OCI-LY1 (cell line): ENCODE data around the gene ERG28.

Experiments
- H2AFZ ChIP-seq: fragments of 200-600 bp; sonication (generic), shearing (Covaris generic); 2 replicates; pipeline ENCODE4 v1.6.0; 2014; ENCODE audit warnings: antibody characterized with exemption, mild to moderate bottlenecking, low read length
- H3F3A ChIP-seq: fragments of 200-600 bp; sonication (generic), shearing (Covaris generic); 2 replicates; pipeline ENCODE4 v1.6.0; 2014; ENCODE audit warnings: mild to moderate bottlenecking, antibody characterized with exemption, low read length, moderate library complexity; ENCODE audit not compliant: insufficient read depth
- H3K27ac ChIP-seq: fragments of 200-600 bp; sonication (generic); 2 replicates; pipeline ENCODE4 v1.5.1; 2014; ENCODE audit warnings: low read length, mixed run types, mild to moderate bottlenecking, low read depth; ENCODE audit not compliant: poor library complexity, severe bottlenecking
- H3K27me3 ChIP-seq: fragments of 200-600 bp; sonication (generic); 2 replicates; pipeline ENCODE4 v1.6.0; 2014; ENCODE audit warnings: antibody characterized with exemption, mild to moderate bottlenecking, low read length, moderate library complexity; ENCODE audit not compliant: insufficient read depth
- H3K36me3 ChIP-seq: fragments of 200-600 bp; sonication (generic); 2 replicates; pipeline ENCODE4 v1.6.1; 2014; ENCODE audit warnings: mild to moderate bottlenecking, antibody characterized with exemption, low read length, moderate library complexity, mixed read lengths; ENCODE audit not compliant: insufficient read depth
- H3K4me1 ChIP-seq: fragments of 200-600 bp; sonication (generic); 2 replicates; pipeline ENCODE4 v1.5.1; 2014; ENCODE audit warnings: mild to moderate bottlenecking, low read length, moderate library complexity; ENCODE audit not compliant: insufficient read depth, severe bottlenecking
- H3K4me2 ChIP-seq: fragments of 200-600 bp; sonication (generic), shearing (Covaris generic); 2 replicates; pipeline ENCODE4 v1.6.1; 2014; ENCODE audit warnings: low read length
- H3K4me3 ChIP-seq: fragments of 200-600 bp; sonication (generic); 2 replicates; pipeline ENCODE4 v1.5.1; 2014; ENCODE audit warnings: low read length, low read depth, mild to moderate bottlenecking, mixed read lengths; ENCODE audit not compliant: poor library complexity, severe bottlenecking
- H3K79me2 ChIP-seq: fragments of 200-600 bp; shearing (Covaris generic); 2 replicates; pipeline ENCODE4 v1.6.1; 2016; ENCODE audit warnings: mixed run types, low read length, mixed read lengths; ENCODE audit not compliant: insufficient read depth
- H3K9ac ChIP-seq: fragments of 200-600 bp; sonication (generic), shearing (Covaris generic); 2 replicates; pipeline ENCODE4 v1.6.1; 2014; ENCODE audit warnings: mild to moderate bottlenecking, low read length, mixed read lengths
- H3K9me2 ChIP-seq: fragments of 200-600 bp; sonication (generic), shearing (Covaris generic); 2 replicates; pipeline ENCODE4 v1.6.1; 2014; ENCODE audit warnings: low read depth, mild to moderate bottlenecking, low read length, mixed read lengths
- H3K9me3 ChIP-seq: fragments of 200-600 bp; shearing (Covaris generic); 2 replicates; pipeline ENCODE4 v1.6.1; 2014; ENCODE audit warnings: low read length, mixed read lengths
- H4K20me1 ChIP-seq: fragments of 200-600 bp; sonication (generic), shearing (Covaris generic); 2 replicates; pipeline ENCODE4 v1.6.0; 2016; ENCODE audit warnings: mild to moderate bottlenecking, low read length; ENCODE audit not compliant: insufficient read depth
- EZH2 ChIP-seq: fragments of 200-600 bp; sonication (generic), shearing (Covaris generic); IDR thresholded peaks from 2 replicates; pipeline ENCODE4 v1.8.0; 2017; ENCODE audit warnings: borderline replicate concordance, mixed run types, mild to moderate bottlenecking, antibody characterized with exemption, low read length, moderate library complexity, mixed read lengths
- TF ChIP-seq, protein P1 (sequence below): fragments of 200-600 bp; sonication (generic), shearing (Covaris generic); IDR thresholded peaks from 2 replicates; pipeline ENCODE4 v1.5.1; 2017; ENCODE audit warnings: mild to moderate bottlenecking, antibody characterized with exemption, low read length, moderate library complexity, mixed read lengths

The ERG28 gene

GRCh38 chr14:75667099-75667765 lies 6.6 kb upstream of the ERG28 start:
- Histone ChIP-seq H3F3A (no peaks in the 10 kb centered on the region), H2AFZ (no peak overlapping the region), H3K4me3 (no peak overlapping the region), H3K9me3 (no peaks in the 10 kb centered on the region), H3K27me3 (no peaks in the 10 kb centered on the region), H3K9me2 (no peaks in the 10 kb centered on the region), H3K27ac (no peak overlapping the region), H4K20me1 (no peaks in the 10 kb centered on the region), H3K79me2 (no peaks in the 10 kb centered on the region), H3K4me1 (peaks cover 5% of the 10 kb centered on the region), H3K36me3 (peaks cover 33% of the 10 kb centered on the region), H3K9ac (no peak overlapping the region), H3K4me2 (no peak overlapping the region)
- TF ChIP-seq, protein P1, sequence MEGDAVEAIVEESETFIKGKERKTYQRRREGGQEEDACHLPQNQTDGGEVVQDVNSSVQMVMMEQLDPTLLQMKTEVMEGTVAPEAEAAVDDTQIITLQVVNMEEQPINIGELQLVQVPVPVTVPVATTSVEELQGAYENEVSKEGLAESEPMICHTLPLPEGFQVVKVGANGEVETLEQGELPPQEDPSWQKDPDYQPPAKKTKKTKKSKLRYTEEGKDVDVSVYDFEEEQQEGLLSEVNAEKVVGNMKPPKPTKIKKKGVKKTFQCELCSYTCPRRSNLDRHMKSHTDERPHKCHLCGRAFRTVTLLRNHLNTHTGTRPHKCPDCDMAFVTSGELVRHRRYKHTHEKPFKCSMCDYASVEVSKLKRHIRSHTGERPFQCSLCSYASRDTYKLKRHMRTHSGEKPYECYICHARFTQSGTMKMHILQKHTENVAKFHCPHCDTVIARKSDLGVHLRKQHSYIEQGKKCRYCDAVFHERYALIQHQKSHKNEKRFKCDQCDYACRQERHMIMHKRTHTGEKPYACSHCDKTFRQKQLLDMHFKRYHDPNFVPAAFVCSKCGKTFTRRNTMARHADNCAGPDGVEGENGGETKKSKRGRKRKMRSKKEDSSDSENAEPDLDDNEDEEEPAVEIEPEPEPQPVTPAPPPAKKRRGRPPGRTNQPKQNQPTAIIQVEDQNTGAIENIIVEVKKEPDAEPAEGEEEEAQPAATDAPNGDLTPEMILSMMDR, result no peak
- TF ChIP-seq EZH2, result no peak

GRCh38 chr14:75662966-75663365 lies 2.3 kb upstream of the ERG28 start:
- Histone ChIP-seq H3K36me3 (peaks cover 9% of the 10 kb centered on the region; the same call in 1 of the 2 replicates), H3K4me2 (no peak overlapping the region)
- no peak for TF ChIP-seq EZH2
- TF ChIP-seq, protein P1, result no peak

DNA sequence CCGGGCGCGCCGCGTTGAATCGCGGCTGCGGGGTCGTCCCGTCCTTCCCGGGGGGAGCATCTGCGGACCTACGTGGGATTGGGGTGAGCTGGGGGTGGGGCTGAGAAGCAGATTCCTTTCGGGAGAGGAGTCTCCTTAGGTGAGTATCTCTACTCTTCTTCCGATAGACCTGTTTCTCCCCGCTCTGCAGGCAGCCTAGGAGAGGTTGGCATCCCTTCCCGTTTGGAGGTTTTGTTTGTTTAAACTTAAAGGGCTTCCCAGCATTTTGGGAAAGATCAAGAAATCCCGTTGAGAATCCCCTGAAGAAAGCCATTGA lies 781 bp upstream of the ERG28 start:
- TF ChIP-seq, protein P1, result no peak
- TF ChIP-seq EZH2, result no peak
- Histone ChIP-seq H3K4me3 (peak overlapping the region; percentile 90), H3K27ac (peak overlapping the region; percentile 65), H3F3A (no peaks in the 10 kb centered on the region), H4K20me1 (no peaks in the 10 kb centered on the region), H2AFZ (peak overlapping the region; percentile 73), H3K27me3 (no peaks in the 10 kb centered on the region), H3K4me1 (peaks cover 35% of the 10 kb centered on the region), H3K4me2 (peak overlapping the region; percentile 92), H3K36me3 (peaks cover 21% of the 10 kb centered on the region; the same call in 1 of the 2 replicates), H3K9me3 (no peaks in the 10 kb centered on the region), H3K9ac (peak overlapping the region; percentile 84), H3K9me2 (no peaks in the 10 kb centered on the region), H3K79me2 (peaks cover 7% of the 10 kb centered on the region)

More at GRCh38 chr14:75662966-75663365, 2.3 kb upstream of the ERG28 start:
- Histone ChIP-seq H3K4me3 (no peak overlapping the region), H3K9me2 (no peaks in the 10 kb centered on the region), H3K27ac (no peak overlapping the region), H3K79me2 (peaks cover 7% of the 10 kb centered on the region), H3K9ac (no peak overlapping the region), H3K9me3 (no peaks in the 10 kb centered on the region), H4K20me1 (no peaks in the 10 kb centered on the region), H3K4me1 (peaks cover 33% of the 10 kb centered on the region), H3K27me3 (no peaks in the 10 kb centered on the region), H2AFZ (no peak overlapping the region), H3F3A (no peaks in the 10 kb centered on the region)
